ENCODE data around the gene FAM184A. TPM values are rescaled to one million over a fixed set of nuclear protein-coding genes. Genes with fewer than 3 reads are reported as not detected.

The FAM184A gene
- total RNA-seq, 1 donor from 2014 or later, result 0.99 TPM

DNA sequence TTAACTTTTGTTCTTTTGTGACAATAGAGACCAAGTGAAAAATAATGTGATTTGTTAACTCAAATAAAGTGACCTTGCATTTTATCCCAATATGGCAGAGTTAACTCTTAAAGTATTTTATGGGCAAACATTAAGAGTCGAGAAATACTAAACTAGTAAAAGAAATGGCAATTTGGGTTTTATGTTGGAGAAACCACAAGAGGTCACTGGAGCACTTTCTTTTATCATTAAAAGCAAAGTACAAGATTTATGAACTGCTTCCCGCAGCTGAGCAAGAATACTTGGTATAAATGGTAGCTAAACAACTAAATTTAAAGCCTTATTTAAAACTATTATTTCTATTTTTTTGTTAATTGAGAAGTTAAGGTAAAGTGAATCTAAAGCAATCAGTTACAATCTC, 110.0 kb downstream of the FAM184A start:
- peak; percentile 36 for DNase-seq (ENCODE audit: low read depth)

- no peak for DNase-seq (ENCODE audit: low read depth)
Observed at GRCh38 chr6:118967239-118967638, 111.2 kb downstream of the FAM184A start.

DNA sequence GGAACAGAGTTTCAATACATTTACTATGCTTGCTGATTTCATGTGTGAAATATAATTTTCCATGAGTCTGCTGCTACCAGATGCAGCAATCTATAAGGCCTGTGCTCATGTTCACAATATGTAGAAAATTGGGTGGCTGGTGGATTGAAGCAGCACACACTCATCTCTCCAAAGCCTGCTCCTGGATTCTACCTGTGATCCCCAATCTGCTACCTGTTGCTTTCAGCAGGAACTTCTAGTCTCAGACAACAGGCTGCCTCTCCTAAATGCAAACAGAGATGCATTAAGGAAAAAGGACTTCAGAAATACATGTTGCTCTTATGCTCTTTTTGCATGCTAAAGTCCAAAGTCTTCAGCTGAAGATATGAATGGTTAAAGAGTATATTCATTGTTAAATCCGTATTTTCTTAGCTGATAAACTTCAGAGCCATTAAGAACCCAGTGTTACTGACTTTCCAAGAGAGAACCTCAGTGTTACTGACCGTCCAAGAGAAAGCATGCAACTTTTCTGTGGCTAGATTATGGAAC, 112.6 kb downstream of the FAM184A start:
- no peak for DNase-seq (ENCODE audit: low read depth)

GRCh38 chr6:118965371-118965770, 113.1 kb downstream of the FAM184A start:
- DNase-seq (ENCODE audit: low read depth), result peak; percentile 57

- DNase-seq (ENCODE audit: low read depth), result peak; percentile 45
Observed at GRCh38 chr6:118963003-118963402, 115.5 kb downstream of the FAM184A start.

- DNase-seq (ENCODE audit: low read depth), result no peak
Observed at GRCh38 chr6:118959903-118960302, 118.6 kb downstream of the FAM184A start.

GRCh38 chr6:118953391-118953790, 125.1 kb downstream of the FAM184A start:
- no peak for DNase-seq (ENCODE audit: low read depth)

- no peak for DNase-seq (ENCODE audit: low read depth)
Observed at GRCh38 chr6:118952683-118953082, 125.8 kb downstream of the FAM184A start.

- DNase-seq (ENCODE audit: low read depth), result no peak
Observed at GRCh38 chr6:118945217-118945616, 133.2 kb downstream of the FAM184A start.

- DNase-seq (ENCODE audit: low read depth), result no peak
Observed at GRCh38 chr6:118940770-118941169, 137.7 kb downstream of the FAM184A start.

GRCh38 chr6:118939683-118940082, 138.8 kb downstream of the FAM184A start:
- no peak for DNase-seq (ENCODE audit: low read depth)

DNA sequence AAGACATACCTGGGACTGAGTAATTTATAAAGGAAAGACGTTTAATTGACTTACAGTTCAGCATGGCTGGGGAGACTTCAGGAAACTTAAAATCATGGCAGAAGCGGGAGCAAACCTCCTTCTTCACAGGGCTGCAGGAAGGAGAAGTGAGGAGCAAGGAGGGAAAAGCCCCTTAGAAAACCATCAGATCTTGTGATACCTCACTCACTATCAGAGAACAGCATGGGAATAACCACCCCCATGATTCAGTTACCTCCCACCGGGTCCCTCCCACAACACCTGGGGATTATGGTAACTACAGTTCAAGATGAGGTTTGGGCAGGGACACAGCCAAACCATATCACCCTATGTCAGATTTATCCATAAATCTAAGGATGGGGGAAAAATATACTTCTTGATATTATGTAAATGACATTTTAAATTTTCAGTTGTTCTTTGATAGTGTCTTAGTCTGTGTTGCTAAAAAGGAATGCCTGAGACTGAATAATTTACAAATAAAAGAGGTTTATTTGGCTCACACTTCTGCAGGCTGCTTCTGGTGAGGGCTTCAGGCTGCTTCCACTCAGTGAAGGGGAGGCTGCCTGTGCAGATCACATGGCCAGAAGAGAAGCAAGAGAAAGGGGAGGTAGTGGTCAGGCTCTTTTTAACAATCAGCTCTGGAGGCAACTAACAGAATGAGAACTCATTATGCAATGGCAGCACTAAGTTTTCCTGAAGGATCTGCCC, 142.3 kb downstream of the FAM184A start:
- DNase-seq (ENCODE audit: low read depth), result no peak

DNA sequence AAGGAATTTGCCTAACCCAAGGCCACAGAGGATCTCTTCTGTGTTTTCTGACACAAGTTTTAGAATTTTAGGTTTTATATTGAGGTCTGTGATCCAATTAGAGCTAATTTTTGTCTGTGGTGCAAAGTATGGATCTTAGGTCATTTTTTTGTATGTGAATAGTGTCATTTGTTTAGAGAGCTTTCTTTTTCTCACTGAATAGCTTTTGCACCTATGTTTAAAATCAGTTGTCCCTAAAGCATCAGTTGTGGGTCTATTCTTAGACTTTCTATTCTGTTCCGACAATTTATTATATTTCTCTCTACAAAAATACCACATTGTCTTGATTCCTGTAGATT, 143.2 kb downstream of the FAM184A start:
- no peak for DNase-seq (ENCODE audit: low read depth)

DNA sequence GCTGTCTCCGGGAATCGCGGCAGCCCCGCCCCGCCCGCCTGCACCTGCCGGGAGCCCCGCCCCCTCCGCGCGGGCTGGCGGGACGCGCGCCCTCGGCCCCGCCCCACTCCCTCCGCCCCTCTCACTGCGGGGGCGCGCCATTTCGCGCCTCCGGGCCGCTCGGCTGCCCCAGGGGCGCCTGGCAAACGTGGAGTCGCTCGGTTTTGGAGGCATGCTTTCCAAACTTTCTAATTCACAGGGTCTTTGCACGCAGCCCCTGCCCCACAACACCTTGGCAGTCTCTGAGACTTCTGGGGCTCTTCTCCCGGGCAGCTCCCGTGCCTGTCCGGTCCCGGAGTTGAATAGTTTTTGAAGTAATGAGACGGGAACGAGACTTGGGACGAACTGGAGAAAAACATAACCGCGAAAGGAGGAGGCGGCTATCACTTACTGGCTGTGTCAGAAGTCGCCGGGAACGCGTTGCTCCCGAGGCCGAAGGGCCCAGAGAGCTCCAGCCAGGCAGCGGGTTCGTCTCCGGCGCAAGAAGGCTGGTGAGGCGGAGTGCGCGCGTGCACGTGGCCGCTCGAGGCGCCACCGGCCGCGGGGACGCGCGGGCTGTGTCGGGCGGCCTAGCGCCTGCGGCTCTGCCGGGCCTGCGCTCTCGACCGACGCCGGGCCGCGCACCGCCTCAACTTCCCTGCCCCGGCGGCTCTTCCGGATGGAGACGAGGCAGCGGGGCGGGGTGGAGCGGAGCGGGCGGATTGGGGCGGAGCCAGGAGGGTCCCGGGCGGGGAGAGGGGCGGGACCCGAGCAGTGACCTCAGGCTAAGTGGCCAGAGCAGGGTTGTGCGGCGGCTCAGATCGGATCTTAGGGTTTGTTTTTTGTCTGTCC, 143.8 kb downstream of the FAM184A start, which contains the start of gene MCM9:
MCM9 (minus strand) TSS at position 699 of the 870 bp plus-strand sequence. CDS start 3,436 bp downstream, outside the sequence.
- peak; percentile 59 for DNase-seq (ENCODE audit: low read depth)

- DNase-seq (ENCODE audit: low read depth), result peak; percentile 33
Observed at GRCh38 chr6:118933855-118934460, 144.5 kb downstream of the FAM184A start.

GRCh38 chr6:118932421-118932820, 146.0 kb downstream of the FAM184A start:
- peak; percentile 22 for DNase-seq (ENCODE audit: low read depth)

DNA sequence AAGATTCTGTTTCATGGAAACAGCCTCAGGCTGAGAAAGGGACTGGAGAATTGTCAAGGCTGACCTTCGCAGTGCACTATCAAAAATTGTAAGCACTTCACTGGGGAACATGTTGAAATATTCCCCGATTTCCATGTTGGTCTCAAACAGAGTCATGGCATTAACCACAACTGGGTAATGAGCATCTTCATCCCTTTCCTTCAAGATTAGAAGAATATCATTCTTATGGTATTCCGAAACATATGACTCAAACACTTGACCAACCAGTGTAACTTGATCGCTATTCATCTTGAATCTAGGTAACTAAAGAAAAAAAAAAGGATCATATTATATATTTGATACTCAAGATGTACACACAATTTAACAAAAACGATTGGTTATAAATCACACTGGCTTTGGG, 147.0 kb downstream of the FAM184A start:
- no peak for DNase-seq (ENCODE audit: low read depth)

GRCh38 chr6:118930680-118931079, 147.8 kb downstream of the FAM184A start:
- DNase-seq (ENCODE audit: low read depth), result peak; percentile 4

GRCh38 chr6:118923035-118923434, 155.4 kb downstream of the FAM184A start:
- no peak for DNase-seq (ENCODE audit: low read depth)

DNA sequence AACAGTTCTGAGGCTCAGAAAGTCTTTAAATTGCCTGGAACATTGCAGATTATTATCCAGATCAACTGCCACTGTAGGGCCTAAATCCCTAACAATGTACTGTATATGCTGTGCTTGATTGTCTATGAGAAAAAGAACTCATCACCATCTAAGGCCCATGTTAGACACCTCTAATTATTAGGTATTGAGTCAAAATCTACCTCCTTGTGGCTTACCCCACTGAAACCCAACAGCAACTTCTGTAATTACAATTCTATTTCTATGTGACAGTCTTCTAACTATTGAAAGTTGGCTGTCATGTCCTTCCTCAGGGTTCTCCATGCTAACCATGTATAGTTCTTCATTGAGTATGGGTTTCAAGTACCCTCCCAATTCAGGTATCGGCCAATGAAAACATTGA, 157.4 kb downstream of the FAM184A start:
- DNase-seq (ENCODE audit: low read depth), result no peak

DNA sequence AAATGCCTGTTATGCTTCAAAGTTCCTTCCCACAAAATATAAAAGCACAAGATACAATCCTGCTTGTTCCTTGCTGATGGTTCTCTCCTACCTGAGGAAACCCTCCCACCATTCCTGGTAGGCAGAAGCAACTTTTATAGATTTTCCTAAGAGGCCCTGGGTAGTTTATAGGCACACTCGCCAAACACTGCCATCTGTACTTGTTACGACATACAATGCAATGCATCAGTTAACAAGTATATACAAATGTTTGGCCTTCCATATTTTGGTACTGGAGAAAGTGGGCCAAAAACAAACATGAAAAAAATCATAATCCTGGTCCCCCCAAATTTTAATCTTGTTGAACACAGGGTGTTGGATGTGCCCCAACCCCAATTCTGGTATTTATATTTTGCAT, 160.1 kb downstream of the FAM184A start:
- peak; percentile 6 for DNase-seq (ENCODE audit: low read depth)
